Activated naive CD8-positive, alpha-beta T cell (primary cell): Measurements from ENCODE around the gene CTNNBL1.

Source experiments
- H3K27ac Mint-ChIP-seq: one replicate; pipeline ENCODE4 v1.8.0; 2021; ENCODE audit warnings: mixed read lengths
- H3K27me3 Mint-ChIP-seq: one replicate; pipeline ENCODE4 v1.8.0; 2021; ENCODE audit warnings: mixed read lengths
- H3K36me3 Mint-ChIP-seq: one replicate; pipeline ENCODE4 v1.8.0; 2021; ENCODE audit warnings: mixed read lengths
- H3K4me1 Mint-ChIP-seq: one replicate; pipeline ENCODE4 v1.8.0; 2021; ENCODE audit warnings: low read depth, mixed read lengths
- H3K4me3 Mint-ChIP-seq: one replicate; pipeline ENCODE4 v1.8.0; 2021; ENCODE audit warnings: mild to moderate bottlenecking, mixed read lengths
- H3K9me3 Mint-ChIP-seq: one replicate; pipeline ENCODE4 v1.8.0; 2021; ENCODE audit warnings: low read depth, mixed read lengths

Gene CTNNBL1

GRCh38 chr20:37894454-37894853, 200.6 kb downstream of the CTNNBL1 start:
- Mint-ChIP-seq H3K4me3 (no peak overlapping the region), H3K4me1 (no peaks in the 10 kb centered on the region), H3K9me3 (no peaks in the 10 kb centered on the region), H3K27me3 (peaks cover 3% of the 10 kb centered on the region), H3K27ac (no peak overlapping the region), H3K36me3 (no peaks in the 10 kb centered on the region)

- peaks cover 5% of the 10 kb centered on the region for H3K27me3 Mint-ChIP-seq
- no peaks in the 10 kb centered on the region for H3K4me1 Mint-ChIP-seq
- H3K4me3 Mint-ChIP-seq: no peak overlapping the region
- no peak overlapping the region for H3K27ac Mint-ChIP-seq
- no peaks in the 10 kb centered on the region for H3K36me3 Mint-ChIP-seq
- no peaks in the 10 kb centered on the region for H3K9me3 Mint-ChIP-seq
These were observed 201.3 kb downstream of the CTNNBL1 start for GRCh38 chr20:37895166-37895565.

GRCh38 chr20:37896932-37897548, 203.2 kb downstream of the CTNNBL1 start:
- no peak overlapping the region for H3K27ac Mint-ChIP-seq
- H3K4me3 Mint-ChIP-seq: no peak overlapping the region
- H3K4me1 Mint-ChIP-seq: peaks cover 4% of the 10 kb centered on the region
- peaks cover 12% of the 10 kb centered on the region for H3K27me3 Mint-ChIP-seq
- no peaks in the 10 kb centered on the region for H3K9me3 Mint-ChIP-seq
- no peaks in the 10 kb centered on the region for H3K36me3 Mint-ChIP-seq

GRCh38 chr20:37898233-37899104, 204.6 kb downstream of the CTNNBL1 start:
- no peak overlapping the region for H3K4me3 Mint-ChIP-seq
- no peaks in the 10 kb centered on the region for H3K9me3 Mint-ChIP-seq
- H3K27me3 Mint-ChIP-seq: peaks cover 16% of the 10 kb centered on the region
- peaks cover 8% of the 10 kb centered on the region for H3K4me1 Mint-ChIP-seq
- H3K36me3 Mint-ChIP-seq: no peaks in the 10 kb centered on the region
- no peak overlapping the region for H3K27ac Mint-ChIP-seq

GRCh38 chr20:37899105-37900045, 205.5 kb downstream of the CTNNBL1 start:
- no peaks in the 10 kb centered on the region for H3K9me3 Mint-ChIP-seq

GRCh38 chr20:37901240-37901639, 207.4 kb downstream of the CTNNBL1 start:
- peaks cover 31% of the 10 kb centered on the region for H3K27me3 Mint-ChIP-seq
- no peaks in the 10 kb centered on the region for H3K9me3 Mint-ChIP-seq
- no peak overlapping the region for H3K27ac Mint-ChIP-seq
- H3K36me3 Mint-ChIP-seq: peaks cover 4% of the 10 kb centered on the region
- H3K4me1 Mint-ChIP-seq: peaks cover 12% of the 10 kb centered on the region
- H3K4me3 Mint-ChIP-seq: peak overlapping the region; percentile 17

More at GRCh38 chr20:37899105-37900045, 205.5 kb downstream of the CTNNBL1 start:
- H3K27ac Mint-ChIP-seq: no peak overlapping the region
- H3K36me3 Mint-ChIP-seq: peaks cover 4% of the 10 kb centered on the region
- H3K27me3 Mint-ChIP-seq: peaks cover 22% of the 10 kb centered on the region
- H3K4me1 Mint-ChIP-seq: peaks cover 12% of the 10 kb centered on the region
- no peak overlapping the region for H3K4me3 Mint-ChIP-seq

GRCh38 chr20:37901654-37902503, 208.0 kb downstream of the CTNNBL1 start:
- Mint-ChIP-seq H3K4me1 (peaks cover 12% of the 10 kb centered on the region), H3K36me3 (peaks cover 4% of the 10 kb centered on the region), H3K27ac (no peak overlapping the region), H3K27me3 (peaks cover 32% of the 10 kb centered on the region), H3K4me3 (peak overlapping the region; percentile 63), H3K9me3 (no peaks in the 10 kb centered on the region)

- Mint-ChIP-seq H3K27me3 (peaks cover 33% of the 10 kb centered on the region), H3K9me3 (no peaks in the 10 kb centered on the region), H3K27ac (no peak within 1 kb of the TSS), H3K4me3 (peak within 1 kb of the TSS; percentile 84), H3K36me3 (peaks cover 4% of the 10 kb centered on the region), H3K4me1 (peaks cover 12% of the 10 kb centered on the region)
These were observed 208.9 kb downstream of the CTNNBL1 start, which contains the start of gene VSTM2L for GRCh38 chr20:37902504-37903313. TSS of gene VSTM2L (plus strand) at chr20:37903127. CDS start at chr20:37903351, 224 bp downstream.

- no peak overlapping the region for H3K27ac Mint-ChIP-seq
- H3K9me3 Mint-ChIP-seq: no peaks in the 10 kb centered on the region
- peaks cover 34% of the 10 kb centered on the region for H3K27me3 Mint-ChIP-seq
- H3K4me1 Mint-ChIP-seq: peaks cover 12% of the 10 kb centered on the region
- peak overlapping the region; percentile 84 for H3K4me3 Mint-ChIP-seq
- H3K36me3 Mint-ChIP-seq: peaks cover 4% of the 10 kb centered on the region
These were observed 209.6 kb downstream of the CTNNBL1 start for GRCh38 chr20:37903317-37904007.

- peaks cover 4% of the 10 kb centered on the region for H3K36me3 Mint-ChIP-seq
- no peaks in the 10 kb centered on the region for H3K9me3 Mint-ChIP-seq
- H3K4me3 Mint-ChIP-seq: peak overlapping the region; percentile 84
- peaks cover 37% of the 10 kb centered on the region for H3K27me3 Mint-ChIP-seq
- H3K27ac Mint-ChIP-seq: no peak overlapping the region
- peaks cover 12% of the 10 kb centered on the region for H3K4me1 Mint-ChIP-seq
These were observed 210.3 kb downstream of the CTNNBL1 start for GRCh38 chr20:37904008-37904642.

- Mint-ChIP-seq H3K9me3 (no peaks in the 10 kb centered on the region), H3K36me3 (peaks cover 4% of the 10 kb centered on the region), H3K4me1 (peaks cover 12% of the 10 kb centered on the region), H3K27me3 (peaks cover 37% of the 10 kb centered on the region), H3K27ac (no peak overlapping the region), H3K4me3 (no peak overlapping the region)
These were observed 211.1 kb downstream of the CTNNBL1 start for GRCh38 chr20:37904845-37905373.
